DOHH2 (cell line): ENCODE measurements around the gene IL9R.
"Not testable (repeated sequence)": the region's sequence is repeated elsewhere in the genome, so short reads cannot be mapped to it uniquely, and the experiment has no call there.

Experiments used
- H3F3A ChIP-seq: fragments of 200-600 bp; sonication (generic), shearing (Covaris generic); 2 replicates; pipeline ENCODE4 v1.6.0; 2016; ENCODE audit warnings: antibody characterized with exemption, mild to moderate bottlenecking; ENCODE audit not compliant: control insufficient read depth, insufficient read depth
- H3K27ac ChIP-seq: fragments of 200-600 bp; sonication (generic); 2 replicates; pipeline ENCODE4 v1.5.1; 2014; ENCODE audit warnings: low read depth, mild to moderate bottlenecking, low read length, moderate library complexity
- H3K27me3 ChIP-seq: fragments of 200-600 bp; sonication (generic); 2 replicates; pipeline ENCODE4 v1.6.1; 2014; ENCODE audit warnings: mild to moderate bottlenecking, low read length, mixed read lengths; ENCODE audit not compliant: control insufficient read depth
- H3K36me3 ChIP-seq: fragments of 200-600 bp; sonication (generic); 2 replicates; pipeline ENCODE4 v1.6.1; 2014; ENCODE audit warnings: mild to moderate bottlenecking, low read length, moderate library complexity, mixed read lengths; ENCODE audit not compliant: control insufficient read depth
- H3K4me1 ChIP-seq: fragments of 200-600 bp; sonication (generic); 2 replicates; pipeline ENCODE4 v1.6.1; 2014; ENCODE audit warnings: mild to moderate bottlenecking, low read length, mixed read lengths; ENCODE audit not compliant: control insufficient read depth
- H3K4me2 ChIP-seq: fragments of 200-600 bp; sonication (generic); 2 replicates; pipeline ENCODE4 v1.6.0; 2014; ENCODE audit warnings: mild to moderate bottlenecking, low read length, moderate library complexity
- H3K4me3 ChIP-seq: fragments of 200-600 bp; sonication (generic); 2 replicates; pipeline ENCODE4 v1.5.1; 2014; ENCODE audit warnings: mild to moderate bottlenecking, low read length, mixed read lengths
- H3K79me2 ChIP-seq: fragments of 200-600 bp; sonication (generic); 2 replicates; pipeline ENCODE4 v1.6.1; 2014; ENCODE audit warnings: mild to moderate bottlenecking, low read length, mixed read lengths; ENCODE audit not compliant: control insufficient read depth
- H3K9me2 ChIP-seq: fragments of 200-600 bp; sonication (generic); replicated peaks from 2 replicates; pipeline ENCODE4 v1.6.1; 2014; ENCODE audit warnings: mild to moderate bottlenecking, low read length, mixed read lengths; ENCODE audit not compliant: control insufficient read depth
- H3K9me3 ChIP-seq: fragments of 200-600 bp; sonication (generic); 2 replicates; pipeline ENCODE4 v1.6.1; 2014; ENCODE audit warnings: antibody characterized with exemption, low read length, mixed read lengths; ENCODE audit not compliant: control insufficient read depth, insufficient read depth
- H4K20me1 ChIP-seq: fragments of 200-600 bp; sonication (generic); 2 replicates; pipeline ENCODE4 v1.6.0; 2014; ENCODE audit warnings: low read depth, mild to moderate bottlenecking, antibody characterized with exemption, low read length, moderate library complexity; ENCODE audit not compliant: control insufficient read depth, insufficient read depth
- EZH2phosphoT487 ChIP-seq: fragments of 200-600 bp; sonication (generic); IDR thresholded peaks from 2 replicates; pipeline ENCODE4 v1.6.1; 2017; ENCODE audit warnings: borderline replicate concordance, mild to moderate bottlenecking, antibody characterized with exemption, low read length, moderate library complexity, mixed read lengths
- TF ChIP-seq, protein P1 (sequence below): fragments of 200-600 bp; sonication (generic); IDR thresholded peaks from one replicate; pipeline ENCODE4 v1.5.1; 2014; ENCODE audit warnings: antibody characterized with exemption, mild to moderate bottlenecking, low read depth, low read length; ENCODE audit not compliant: poor library complexity, severe bottlenecking

Gene IL9R

GRCh38 chrX:156008915-156009314, 11.4 kb downstream of the IL9R start:
- no peaks in the 10 kb centered on the region for H3K79me2 ChIP-seq
- H4K20me1 ChIP-seq, result no peaks in the 10 kb centered on the region
- no peaks in the 10 kb centered on the region for H3K9me2 ChIP-seq
- no peak overlapping the region for H3K4me2 ChIP-seq
- no peak overlapping the region for H3K27ac ChIP-seq
- H3K4me3 ChIP-seq, result no peak overlapping the region
- H3K4me1 ChIP-seq, result no peaks in the 10 kb centered on the region
- no peaks in the 10 kb centered on the region for H3F3A ChIP-seq
- H3K9me3 ChIP-seq, result no peaks in the 10 kb centered on the region
- no peak for TF ChIP-seq EZH2phosphoT487
- TF ChIP-seq, protein P1, sequence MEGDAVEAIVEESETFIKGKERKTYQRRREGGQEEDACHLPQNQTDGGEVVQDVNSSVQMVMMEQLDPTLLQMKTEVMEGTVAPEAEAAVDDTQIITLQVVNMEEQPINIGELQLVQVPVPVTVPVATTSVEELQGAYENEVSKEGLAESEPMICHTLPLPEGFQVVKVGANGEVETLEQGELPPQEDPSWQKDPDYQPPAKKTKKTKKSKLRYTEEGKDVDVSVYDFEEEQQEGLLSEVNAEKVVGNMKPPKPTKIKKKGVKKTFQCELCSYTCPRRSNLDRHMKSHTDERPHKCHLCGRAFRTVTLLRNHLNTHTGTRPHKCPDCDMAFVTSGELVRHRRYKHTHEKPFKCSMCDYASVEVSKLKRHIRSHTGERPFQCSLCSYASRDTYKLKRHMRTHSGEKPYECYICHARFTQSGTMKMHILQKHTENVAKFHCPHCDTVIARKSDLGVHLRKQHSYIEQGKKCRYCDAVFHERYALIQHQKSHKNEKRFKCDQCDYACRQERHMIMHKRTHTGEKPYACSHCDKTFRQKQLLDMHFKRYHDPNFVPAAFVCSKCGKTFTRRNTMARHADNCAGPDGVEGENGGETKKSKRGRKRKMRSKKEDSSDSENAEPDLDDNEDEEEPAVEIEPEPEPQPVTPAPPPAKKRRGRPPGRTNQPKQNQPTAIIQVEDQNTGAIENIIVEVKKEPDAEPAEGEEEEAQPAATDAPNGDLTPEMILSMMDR, result no peak
- no peaks in the 10 kb centered on the region for H3K27me3 ChIP-seq
- H3K36me3 ChIP-seq, result no peaks in the 10 kb centered on the region

- H3K27ac ChIP-seq, H3K36me3 ChIP-seq, H4K20me1 ChIP-seq, H3K27me3 ChIP-seq, H3K4me2 ChIP-seq, H3K9me3 ChIP-seq, H3K79me2 ChIP-seq, H3F3A ChIP-seq, H3K9me2 ChIP-seq, H3K4me3 ChIP-seq, H3K4me1 ChIP-seq: not testable (repeated sequence)
Observed at GRCh38 chrX:156009691-156010090, 12.2 kb downstream of the IL9R start.

- not testable (repeated sequence) for H3K27me3 ChIP-seq, H4K20me1 ChIP-seq, H3K36me3 ChIP-seq, H3K4me2 ChIP-seq, H3K27ac ChIP-seq, H3F3A ChIP-seq, H3K9me3 ChIP-seq, H3K4me1 ChIP-seq, H3K79me2 ChIP-seq, H3K9me2 ChIP-seq, H3K4me3 ChIP-seq
Observed at GRCh38 chrX:156013286-156013953, 15.9 kb downstream of the IL9R start.

- not testable (repeated sequence) for H3K27ac ChIP-seq, H3K9me3 ChIP-seq, H3K27me3 ChIP-seq, H4K20me1 ChIP-seq, H3K9me2 ChIP-seq, H3K4me1 ChIP-seq, H3K79me2 ChIP-seq, H3F3A ChIP-seq, H3K4me2 ChIP-seq, H3K36me3 ChIP-seq, H3K4me3 ChIP-seq
Observed at GRCh38 chrX:156019846-156020245, 22.4 kb downstream of the IL9R start.

- not testable (repeated sequence) for H3K4me1 ChIP-seq, H3K4me3 ChIP-seq, H3K9me3 ChIP-seq, H3F3A ChIP-seq, H4K20me1 ChIP-seq, H3K36me3 ChIP-seq, H3K9me2 ChIP-seq, H3K79me2 ChIP-seq, H3K4me2 ChIP-seq, H3K27ac ChIP-seq, H3K27me3 ChIP-seq
Observed at GRCh38 chrX:156023002-156023401, 25.5 kb downstream of the IL9R start.

- not testable (repeated sequence) for H3K4me1 ChIP-seq, H3K9me2 ChIP-seq, H3K79me2 ChIP-seq, H3K4me2 ChIP-seq, H4K20me1 ChIP-seq, H3K9me3 ChIP-seq, H3K27me3 ChIP-seq, H3F3A ChIP-seq, H3K36me3 ChIP-seq, H3K27ac ChIP-seq, H3K4me3 ChIP-seq
Observed at GRCh38 chrX:156024949-156025492, 27.5 kb downstream of the IL9R start.

GRCh38 chrX:156028653-156029237, 31.2 kb downstream of the IL9R start:
- H3K4me1 ChIP-seq, H3K79me2 ChIP-seq, H3F3A ChIP-seq, H3K27me3 ChIP-seq, H3K36me3 ChIP-seq, H3K27ac ChIP-seq, H3K4me3 ChIP-seq, H3K9me3 ChIP-seq, H4K20me1 ChIP-seq, H3K9me2 ChIP-seq, H3K4me2 ChIP-seq: not testable (repeated sequence)
